H9 (cell line): ENCODE data around the gene SPPL3. TPM values are rescaled to one million over a fixed set of nuclear protein-coding genes. Genes with fewer than 3 reads are reported as not detected.

Experiments used
- DNase-seq: peaks from one replicate; pipeline ENCODE4 v3.0.0-alpha.2; 2017
- H2AFZ ChIP-seq: one replicate; pipeline ENCODE4 v1.6.1; 2013; ENCODE audit warnings: mild to moderate bottlenecking, low read length, control low read depth, moderate library complexity
- H2AK5ac ChIP-seq: 2 replicates; pipeline ENCODE4 v1.6.1; 2013; ENCODE audit warnings: low read length, control low read depth, mixed read lengths; ENCODE audit not compliant: insufficient read length
- H2BK120ac ChIP-seq: one replicate; pipeline ENCODE4 v1.6.1; 2013; ENCODE audit warnings: low read depth, mild to moderate bottlenecking, low read length, control low read depth, inconsistent platforms; ENCODE audit not compliant: poor library complexity, severe bottlenecking
- H2BK12ac ChIP-seq: 2 replicates; pipeline ENCODE4 v1.6.1; 2013; ENCODE audit warnings: low read length, control low read depth, mixed read lengths, low read depth; ENCODE audit not compliant: insufficient read length
- H2BK15ac ChIP-seq: 2 replicates; pipeline ENCODE4 v1.6.1; 2013; ENCODE audit warnings: low read depth, low read length, control low read depth
- H2BK20ac ChIP-seq: one replicate; pipeline ENCODE4 v1.6.1; 2013; ENCODE audit warnings: low read depth, mild to moderate bottlenecking, low read length, control low read depth, inconsistent platforms; ENCODE audit not compliant: poor library complexity, severe bottlenecking
- H2BK5ac ChIP-seq: 2 replicates; pipeline ENCODE4 v1.6.1; 2013; ENCODE audit warnings: low read length, control low read depth, mixed read lengths; ENCODE audit not compliant: insufficient read length
- H3K14ac ChIP-seq: 2 replicates; pipeline ENCODE4 v1.6.1; 2013; ENCODE audit warnings: low read length, control low read depth; ENCODE audit not compliant: insufficient read depth
- H3K18ac ChIP-seq: 2 replicates; pipeline ENCODE4 v1.6.1; 2013; ENCODE audit warnings: low read depth, mild to moderate bottlenecking, mixed read lengths, low read length, control low read depth; ENCODE audit not compliant: insufficient read length
- H3K23ac ChIP-seq: 2 replicates; pipeline ENCODE4 v1.6.1; 2013; ENCODE audit warnings: low read length, control low read depth, mixed read lengths, low read depth; ENCODE audit not compliant: insufficient read length
- H3K23me2 ChIP-seq: 2 replicates; pipeline ENCODE4 v1.6.1; 2013; ENCODE audit warnings: low read depth, mild to moderate bottlenecking, mixed read lengths, low read length, control low read depth; ENCODE audit not compliant: insufficient read length, poor library complexity, severe bottlenecking
- H3K27ac ChIP-seq: 2 replicates; pipeline ENCODE4 v1.5.1; 2013; ENCODE audit warnings: low read length, control low read depth, mixed read lengths, low read depth; ENCODE audit not compliant: insufficient read length
- H3K27me3 ChIP-seq: 2 replicates; pipeline ENCODE4 v1.6.1; 2013; ENCODE audit warnings: low read length, control low read depth, inconsistent platforms; ENCODE audit not compliant: insufficient read depth
- H3K4ac ChIP-seq: 2 replicates; pipeline ENCODE4 v1.6.1; 2013; ENCODE audit warnings: low read depth, mild to moderate bottlenecking, control low read depth, inconsistent platforms, low read length, moderate library complexity
- H3K4me1 ChIP-seq: 2 replicates; pipeline ENCODE4 v1.6.1; 2013; ENCODE audit warnings: low read length, control low read depth, inconsistent platforms; ENCODE audit not compliant: insufficient read depth
- H3K4me2 ChIP-seq: 2 replicates; pipeline ENCODE4 v1.6.1; 2013; ENCODE audit warnings: low read length, control low read depth, mixed read lengths; ENCODE audit not compliant: insufficient read length, insufficient read depth
- H3K56ac ChIP-seq: 2 replicates; pipeline ENCODE4 v1.6.1; 2013; ENCODE audit warnings: low read depth, mild to moderate bottlenecking, mixed read lengths, low read length, control low read depth; ENCODE audit not compliant: insufficient read length
- H3K79me1 ChIP-seq: 2 replicates; pipeline ENCODE4 v1.6.1; 2013; ENCODE audit warnings: low read depth, mild to moderate bottlenecking, moderate library complexity, low read length, control low read depth, inconsistent platforms; ENCODE audit not compliant: insufficient read depth, poor library complexity, severe bottlenecking
- H3K79me2 ChIP-seq: 2 replicates; pipeline ENCODE4 v1.6.1; 2013; ENCODE audit warnings: low read length, control low read depth, inconsistent platforms; ENCODE audit not compliant: insufficient read depth
- H3K9ac ChIP-seq: 2 replicates; pipeline ENCODE4 v1.6.1; 2013; ENCODE audit warnings: low read length, control low read depth, mixed read lengths; ENCODE audit not compliant: insufficient read length; ENCODE audit errors: extremely low read depth
- H3K9me3 ChIP-seq: one replicate; pipeline ENCODE4 v1.6.1; 2013; ENCODE audit warnings: low read depth, low read length, inconsistent platforms; ENCODE audit not compliant: control insufficient read depth
- H3T11ph ChIP-seq: one replicate; pipeline ENCODE4 v1.6.1; 2013; ENCODE audit warnings: mild to moderate bottlenecking, low read length, control low read depth, inconsistent platforms
- H4K20me1 ChIP-seq: one replicate; pipeline ENCODE4 v1.6.1; 2013; ENCODE audit not compliant: control insufficient read depth, insufficient read length, insufficient read depth
- H4K5ac ChIP-seq: 2 replicates; pipeline ENCODE4 v1.6.1; 2013; ENCODE audit warnings: low read depth, mild to moderate bottlenecking, mixed read lengths, low read length, control low read depth; ENCODE audit not compliant: insufficient read length
- H4K8ac ChIP-seq: replicated peaks from 2 replicates; pipeline ENCODE4 v1.6.1; 2013; ENCODE audit warnings: low read length, control low read depth, mixed read lengths, low read depth; ENCODE audit not compliant: insufficient read length
- H4K91ac ChIP-seq: 2 replicates; pipeline ENCODE4 v1.6.1; 2013; ENCODE audit warnings: low read depth, mild to moderate bottlenecking, moderate library complexity, mixed read lengths, low read length, control low read depth; ENCODE audit not compliant: insufficient read length
- H3K27ac Mint-ChIP-seq, 3 experiments: 2 replicates in 2 of 3; 3 replicates in 1 of 3; pipeline ENCODE4 v1.8.0; 2020 to 2021; ENCODE audit warnings: mixed read lengths in 3 of 3, mild to moderate bottlenecking in 1 of 3, moderate library complexity in 1 of 3
- H3K27me3 Mint-ChIP-seq: 2 replicates; pipeline ENCODE4 v1.8.0; 2021; ENCODE audit warnings: low read depth, mild to moderate bottlenecking, moderate library complexity, mixed read lengths
- H3K36me3 Mint-ChIP-seq, 3 experiments: 2 replicates in 2 of 3; 3 replicates in 1 of 3; pipeline ENCODE4 v1.8.0; 2020 to 2021; ENCODE audit warnings: low read depth in 3 of 3, mixed read lengths in 3 of 3; ENCODE audit not compliant: insufficient read depth in 1 of 3
- H3K4me1 Mint-ChIP-seq, 2 experiments: 2 replicates each; pipeline ENCODE4 v1.8.0; 2020; ENCODE audit warnings: mixed read lengths in 2 of 2
- H3K4me3 Mint-ChIP-seq, 2 experiments: 2 replicates in 1 of 2; 3 replicates in 1 of 2; pipeline ENCODE4 v1.8.0; 2020 to 2021; ENCODE audit warnings: mild to moderate bottlenecking in 2 of 2, mixed read lengths in 2 of 2, moderate library complexity in 1 of 2
- H3K9me3 Mint-ChIP-seq, 2 experiments: 2 replicates in 1 of 2; 3 replicates in 1 of 2; pipeline ENCODE4 v1.8.0; 2020; ENCODE audit warnings: mild to moderate bottlenecking in 2 of 2, mixed read lengths in 2 of 2, moderate library complexity in 1 of 2
- WGBS: extraction: QIAGEN DNeasy Blood & Tissue Kit; methylation state at CpG from one replicate; pipeline ENCODE4 v1.1.7; 2013; ENCODE audit warnings: missing lambda C conversion rate, low lambda C conversion rate, mixed read lengths; ENCODE audit not compliant: insufficient read length; ENCODE audit errors: extremely low coverage; 5-methylcytosine and 5-hydroxymethylcytosine counted together
- total RNA-seq: library from RNA; stranded (reverse); gene quantifications from 2 replicates; pipeline ENCODE4 v1.2.1, GENCODE V29; 2021
- TF ChIP-seq, protein P1 (sequence below): fragments of 200-600 bp; sonication (generic); conservative IDR thresholded peaks from 3 replicates; pipeline ENCODE4 v1.8.0; 2021; ENCODE audit warnings: antibody characterized with exemption, mild to moderate bottlenecking

Gene SPPL3
- total RNA-seq, 1 experiment from 2014 or later = 46.3 TPM

DNA sequence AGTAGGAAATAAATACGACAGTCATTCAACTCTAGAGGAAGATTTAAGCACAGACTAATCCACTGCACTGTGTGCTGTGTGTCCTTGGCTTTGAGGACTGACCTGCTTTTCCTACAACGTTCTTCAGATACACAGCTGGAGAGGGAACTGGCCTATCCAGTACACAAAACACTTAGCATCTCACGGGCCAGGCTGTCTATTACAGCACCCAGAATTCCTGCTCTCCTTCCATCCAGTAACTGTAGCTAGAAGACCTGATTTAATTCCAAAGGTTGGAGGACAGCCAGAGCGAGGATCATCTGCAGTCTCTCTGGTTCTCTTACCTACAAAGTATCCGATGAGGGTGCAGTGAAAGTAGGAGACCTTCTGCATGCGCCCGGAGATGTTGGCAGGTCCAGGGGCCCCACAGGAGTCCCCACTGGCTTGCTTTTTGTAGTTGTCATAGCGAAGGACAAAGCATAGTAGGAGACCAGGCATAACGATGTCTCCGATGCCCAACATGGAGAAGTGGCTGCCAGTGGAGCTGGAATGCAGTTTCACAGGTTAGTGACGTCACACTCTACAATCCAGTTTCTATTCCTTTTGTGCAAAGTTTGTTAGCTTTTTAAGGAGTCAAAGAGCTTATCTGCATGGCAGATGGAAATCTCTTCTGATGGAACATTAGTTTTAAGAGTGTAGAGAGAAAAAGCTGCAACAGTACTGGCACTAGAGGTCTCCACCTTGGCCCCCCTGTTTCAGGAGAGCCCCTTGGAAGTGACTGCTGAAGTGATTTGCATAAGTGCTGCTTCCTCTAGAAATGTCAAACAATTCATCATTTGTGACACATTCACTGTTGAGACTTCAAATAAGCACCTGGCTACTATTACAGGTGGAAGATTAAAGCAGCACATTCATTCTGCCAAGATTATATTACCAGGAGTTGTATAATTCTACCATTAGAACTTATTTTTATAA is 136.8 kb downstream of the SPPL3 start:
- no peaks in the 10 kb centered on the region for H3K27me3 Mint-ChIP-seq
- Histone ChIP-seq H3K4me2 (no peak overlapping the region), H3K23ac (no peak overlapping the region), H3K14ac (no peak overlapping the region), H3K18ac (no peak overlapping the region), H4K91ac (no peak overlapping the region), H2AFZ (no peak overlapping the region), H2BK15ac (no peak overlapping the region), H4K8ac (no peak overlapping the region), H2BK5ac (no peak overlapping the region), H4K5ac (no peak overlapping the region), H3K27ac (no peak overlapping the region), H4K20me1 (no peaks in the 10 kb centered on the region), H3K4me1 (no peaks in the 10 kb centered on the region), H2BK120ac (no peak overlapping the region), H3K79me2 (no peaks in the 10 kb centered on the region), H3K56ac (no peak overlapping the region), H3T11ph (no peak overlapping the region), H2BK20ac (no peak overlapping the region), H3K79me1 (no peaks in the 10 kb centered on the region), H2BK12ac (no peak overlapping the region), H2AK5ac (no peak overlapping the region), H3K4ac (no peak overlapping the region), H3K23me2 (no peaks in the 10 kb centered on the region), H3K9me3 (no peaks in the 10 kb centered on the region), H3K27me3 (no peaks in the 10 kb centered on the region), H3K9ac (no peak overlapping the region)
- no peak overlapping the region for H3K4me3 Mint-ChIP-seq
- no peak for DNase-seq
- no peaks in the 10 kb centered on the region for H3K9me3 Mint-ChIP-seq
- H3K36me3 Mint-ChIP-seq = peaks cover 14 to 71% (median 49%) of the 10 kb centered on the region in 3 experiments; a peak in 6 of 7 replicates
- H3K4me1 Mint-ChIP-seq = peaks cover 8% of the 10 kb centered on the region in 2 experiments; a peak in 3 of 4 replicates
- TF ChIP-seq, protein P1, sequence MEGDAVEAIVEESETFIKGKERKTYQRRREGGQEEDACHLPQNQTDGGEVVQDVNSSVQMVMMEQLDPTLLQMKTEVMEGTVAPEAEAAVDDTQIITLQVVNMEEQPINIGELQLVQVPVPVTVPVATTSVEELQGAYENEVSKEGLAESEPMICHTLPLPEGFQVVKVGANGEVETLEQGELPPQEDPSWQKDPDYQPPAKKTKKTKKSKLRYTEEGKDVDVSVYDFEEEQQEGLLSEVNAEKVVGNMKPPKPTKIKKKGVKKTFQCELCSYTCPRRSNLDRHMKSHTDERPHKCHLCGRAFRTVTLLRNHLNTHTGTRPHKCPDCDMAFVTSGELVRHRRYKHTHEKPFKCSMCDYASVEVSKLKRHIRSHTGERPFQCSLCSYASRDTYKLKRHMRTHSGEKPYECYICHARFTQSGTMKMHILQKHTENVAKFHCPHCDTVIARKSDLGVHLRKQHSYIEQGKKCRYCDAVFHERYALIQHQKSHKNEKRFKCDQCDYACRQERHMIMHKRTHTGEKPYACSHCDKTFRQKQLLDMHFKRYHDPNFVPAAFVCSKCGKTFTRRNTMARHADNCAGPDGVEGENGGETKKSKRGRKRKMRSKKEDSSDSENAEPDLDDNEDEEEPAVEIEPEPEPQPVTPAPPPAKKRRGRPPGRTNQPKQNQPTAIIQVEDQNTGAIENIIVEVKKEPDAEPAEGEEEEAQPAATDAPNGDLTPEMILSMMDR = no peak
- no CpG with 5 or more reads among the region's 11 CpGs for WGBS
- H3K27ac Mint-ChIP-seq = no peak overlapping the region; a peak in 1 of 7 replicates
